HepG2 (cell line): Measurements from ENCODE around the gene GDI1.

Experiments
- CTCF ChIP-seq: sonication (generic); formaldehyde crosslinking; IDR thresholded peaks from 2 replicates; pipeline ENCODE4 v1.5.0; 2020; ENCODE audit warnings: mild to moderate bottlenecking, missing genetic modification reagents, moderate library complexity
- ELF1 ChIP-seq: sonication (generic); formaldehyde crosslinking; IDR thresholded peaks from 2 replicates; pipeline ENCODE4 v1.4.0; 2020; ENCODE audit warnings: missing genetic modification reagents
- EP300 ChIP-seq, 3 experiments: sonication (generic) in 1 of 3; formaldehyde crosslinking in 1 of 3; IDR thresholded peaks; 2 replicates each; pipeline versions ENCODE4 v1.5.1 to v1.6.1; 2011 to 2020; ENCODE audit warnings: low read depth in 2 of 3, low read length in 2 of 3, borderline replicate concordance in 1 of 3, improper control_type of control experiment in 1 of 3, mild to moderate bottlenecking in 1 of 3, missing genetic modification reagents in 1 of 3, moderate library complexity in 1 of 3
- EZH2 ChIP-seq: conservative IDR thresholded peaks from 2 replicates; pipeline ENCODE4 v1.6.1; 2012; ENCODE audit warnings: mild to moderate bottlenecking, low read depth, low read length, moderate library complexity
- ISL2 ChIP-seq: sonication (generic); formaldehyde crosslinking; IDR thresholded peaks from 2 replicates; pipeline ENCODE4 v1.5.0; 2020; ENCODE audit warnings: missing genetic modification reagents
- JUND ChIP-seq: sonication (generic); formaldehyde crosslinking; IDR thresholded peaks from 2 replicates; pipeline ENCODE4 v1.8.0; 2022; ENCODE audit warnings: mild to moderate bottlenecking, missing genetic modification reagents
- MTF2 ChIP-seq: sonication (generic); formaldehyde crosslinking; IDR thresholded peaks from 2 replicates; pipeline ENCODE4 v1.5.0; 2020; ENCODE audit warnings: missing genetic modification reagents, borderline replicate concordance
- RFX5 ChIP-seq: IDR thresholded peaks from 2 replicates; pipeline ENCODE4 v1.6.1; 2011; ENCODE audit warnings: low read depth, low read length, improper control_type of control experiment
- SUZ12 ChIP-seq: fragments of 150-350 bp; IDR thresholded peaks from 2 replicates; pipeline ENCODE4 v1.6.1; 2014; ENCODE audit warnings: low read depth, low read length
- ZEB1 ChIP-seq: IDR thresholded peaks from 2 replicates; pipeline ENCODE4 v1.6.1; 2012; ENCODE audit warnings: mild to moderate bottlenecking, low read depth, inconsistent platforms; ENCODE audit not compliant: insufficient replicate concordance
- ZNF10 ChIP-seq: sonication (generic); formaldehyde crosslinking; IDR thresholded peaks from 2 replicates; pipeline ENCODE4 v1.4.0; 2020; ENCODE audit warnings: mild to moderate bottlenecking, low read depth, missing genetic modification reagents, borderline replicate concordance
- ZNF687 ChIP-seq: sonication (generic); formaldehyde crosslinking; IDR thresholded peaks from 2 replicates; pipeline ENCODE4 v1.5.1; 2020; ENCODE audit warnings: mild to moderate bottlenecking, missing genetic modification reagents, moderate library complexity
- TF ChIP-seq, protein P1 (sequence below): IDR thresholded peaks from 2 replicates; pipeline ENCODE4 v1.6.1; 2016; ENCODE audit warnings: missing compliant biosample characterization, missing genetic modification reagents, borderline replicate concordance
- TF ChIP-seq, protein P2 (sequence below): IDR thresholded peaks from 2 replicates; pipeline ENCODE4 v1.6.1; 2012; ENCODE audit warnings: inconsistent platforms

- TF ChIP-seq ZEB1 (no peak), ELF1 (CRISPR knock-in tag) (no peak), JUND (CRISPR knock-in tag) (no peak), SUZ12 (no peak), EZH2 (no peak), CTCF (CRISPR knock-in tag) (no peak), ISL2 (CRISPR knock-in tag) (no peak), RFX5 (no peak), ZNF10 (CRISPR knock-in tag) (no peak), ZNF687 (CRISPR knock-in tag) (no peak), EP300 (IDR thresholded peaks at IDR 0.05; ENCODE audit: low read depth in 2 of 2, low read length in 2 of 2) (no peak), EP300 (CRISPR knock-in tag; IDR thresholded peaks at IDR 0.05; ENCODE audit: borderline replicate concordance) (no peak), MTF2 (CRISPR knock-in tag) (no peak)
- TF ChIP-seq, protein P1, sequence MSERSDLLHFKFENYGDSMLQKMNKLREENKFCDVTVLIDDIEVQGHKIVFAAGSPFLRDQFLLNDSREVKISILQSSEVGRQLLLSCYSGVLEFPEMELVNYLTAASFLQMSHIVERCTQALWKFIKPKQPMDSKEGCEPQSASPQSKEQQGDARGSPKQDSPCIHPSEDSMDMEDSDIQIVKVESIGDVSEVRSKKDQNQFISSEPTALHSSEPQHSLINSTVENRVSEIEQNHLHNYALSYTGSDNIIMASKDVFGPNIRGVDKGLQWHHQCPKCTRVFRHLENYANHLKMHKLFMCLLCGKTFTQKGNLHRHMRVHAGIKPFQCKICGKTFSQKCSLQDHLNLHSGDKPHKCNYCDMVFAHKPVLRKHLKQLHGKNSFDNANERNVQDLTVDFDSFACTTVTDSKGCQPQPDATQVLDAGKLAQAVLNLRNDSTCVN (CRISPR knock-in tag), result no peak
- TF ChIP-seq, protein P2, sequence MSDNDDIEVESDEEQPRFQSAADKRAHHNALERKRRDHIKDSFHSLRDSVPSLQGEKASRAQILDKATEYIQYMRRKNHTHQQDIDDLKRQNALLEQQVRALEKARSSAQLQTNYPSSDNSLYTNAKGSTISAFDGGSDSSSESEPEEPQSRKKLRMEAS, result no peak
These were observed 34.3 kb upstream of the GDI1 start for GRCh38 chrX:154402622-154403127.
